Cardiac fibroblast (primary cell): ENCODE data around the gene CFAP99.
"Not testable (repeated sequence)": the region's sequence is repeated elsewhere in the genome, so short reads cannot be mapped to it uniquely, and the experiment has no call there.

Source experiments
- DNase-seq, 2 donors: peaks; one replicate each; pipeline versions ENCODE4 v3.0.0 to v3.0.0-alpha.2; 2010; ENCODE audit warnings: low read depth in 2 of 2
- H3K4me3 ChIP-seq, 2 donors: replicated peaks in 1 of 2; 1 replicate in 1 of 2; 2 replicates in 1 of 2; pipeline ENCODE4 v1.5.1; 2011; ENCODE audit warnings: low read depth in 2 of 2, low read length in 2 of 2, mild to moderate bottlenecking in 2 of 2, moderate library complexity in 1 of 2
- CTCF ChIP-seq: IDR thresholded peaks from one replicate; pipeline ENCODE4 v1.5.1; 2011; ENCODE audit warnings: low read depth, mild to moderate bottlenecking, low read length, inconsistent platforms

CFAP99 gene

GRCh38 chr4:2377241-2377640 is 41.5 kb upstream of the CFAP99 start:
- H3K4me3 ChIP-seq = no peak overlapping the region
- TF ChIP-seq CTCF = no peak
- DNase-seq = no peak

GRCh38 chr4:2378401-2378800 is 40.4 kb upstream of the CFAP99 start:
- no peak overlapping the region for H3K4me3 ChIP-seq
- no peak for TF ChIP-seq CTCF
- no peak for DNase-seq

GRCh38 chr4:2378898-2379297 is 39.9 kb upstream of the CFAP99 start:
- DNase-seq = no peak
- no peak overlapping the region for H3K4me3 ChIP-seq
- TF ChIP-seq CTCF = no peak

- not testable (repeated sequence) for H3K4me3 ChIP-seq, DNase-seq
Observed at GRCh38 chr4:2380589-2380988, 38.2 kb upstream of the CFAP99 start.

- DNase-seq, H3K4me3 ChIP-seq: not testable (repeated sequence)
Observed at GRCh38 chr4:2382769-2383202, 36.0 kb upstream of the CFAP99 start.

GRCh38 chr4:2383220-2383631 is 35.5 kb upstream of the CFAP99 start:
- peak in 1 of 2 donors; percentile 26 for DNase-seq

GRCh38 chr4:2383760-2384159 is 35.0 kb upstream of the CFAP99 start:
- no peak for TF ChIP-seq CTCF
- no peak for DNase-seq
- no peak overlapping the region for H3K4me3 ChIP-seq

More at GRCh38 chr4:2383220-2383631, 35.5 kb upstream of the CFAP99 start:
- not testable (repeated sequence) for H3K4me3 ChIP-seq

- no peak for DNase-seq
- no peak overlapping the region for H3K4me3 ChIP-seq
Observed at GRCh38 chr4:2384245-2384644, 34.5 kb upstream of the CFAP99 start.

More at GRCh38 chr4:2384245-2384644, 34.5 kb upstream of the CFAP99 start:
- TF ChIP-seq CTCF = no peak
